ENCODE data around the gene SLC9B1.

DNA sequence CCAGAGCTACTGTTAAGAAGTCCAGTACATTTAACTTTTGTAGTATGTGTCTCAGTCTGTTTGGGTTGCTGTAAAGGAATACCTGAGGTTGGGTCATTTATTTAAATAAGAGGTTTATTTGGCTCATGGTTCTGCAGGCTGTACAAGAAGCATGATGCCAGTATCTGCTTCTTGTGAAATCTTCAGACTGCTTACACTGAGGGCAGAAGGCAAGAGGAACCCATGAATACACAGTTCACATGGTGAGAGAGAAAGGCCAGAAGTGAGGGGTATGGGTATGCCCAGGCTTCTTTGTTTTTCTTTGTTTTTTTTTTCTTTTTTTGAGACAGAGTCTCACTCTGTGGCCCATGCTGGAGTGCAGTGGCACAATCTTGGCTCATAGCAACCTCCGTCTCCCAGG lies 156.8 kb downstream of the SLC9B1 start:
- TF ChIP-seq POLR2A (IDR thresholded peaks at IDR 0.05) (no peak), CTCF (IDR thresholded peaks at IDR 0.05) (no peak), EP300 (IDR thresholded peaks at IDR 0.05) (no peak), POLR2AphosphoS5 (IDR thresholded peaks at IDR 0.05) (no peak)

Data from stomach (tissue), 4 donors.